Left renal pelvis (tissue), 4 donors: ENCODE results near the gene SNED1. TPM values are rescaled to one million over a fixed set of nuclear protein-coding genes. Genes with fewer than 3 reads are reported as not detected.

ENCODE experiments used
- DNase-seq, 4 donors: peaks; one replicate each; pipeline ENCODE4 v3.0.0-alpha.2; 2013; ENCODE audit warnings: low read depth in 4 of 4, low spot score in 3 of 4
- polyA plus RNA-seq, 4 donors: library from polyadenylated mRNA; unstranded; fragments of 120-200 nt; gene quantifications; one replicate each; pipeline ENCODE4 v1.2.1, GENCODE V29; 2013; ENCODE audit not compliant: insufficient read length in 4 of 4

SNED1 gene
- polyA plus RNA-seq, 4 donors, result 7.3 to 10.8 (median 8.6) TPM

DNA sequence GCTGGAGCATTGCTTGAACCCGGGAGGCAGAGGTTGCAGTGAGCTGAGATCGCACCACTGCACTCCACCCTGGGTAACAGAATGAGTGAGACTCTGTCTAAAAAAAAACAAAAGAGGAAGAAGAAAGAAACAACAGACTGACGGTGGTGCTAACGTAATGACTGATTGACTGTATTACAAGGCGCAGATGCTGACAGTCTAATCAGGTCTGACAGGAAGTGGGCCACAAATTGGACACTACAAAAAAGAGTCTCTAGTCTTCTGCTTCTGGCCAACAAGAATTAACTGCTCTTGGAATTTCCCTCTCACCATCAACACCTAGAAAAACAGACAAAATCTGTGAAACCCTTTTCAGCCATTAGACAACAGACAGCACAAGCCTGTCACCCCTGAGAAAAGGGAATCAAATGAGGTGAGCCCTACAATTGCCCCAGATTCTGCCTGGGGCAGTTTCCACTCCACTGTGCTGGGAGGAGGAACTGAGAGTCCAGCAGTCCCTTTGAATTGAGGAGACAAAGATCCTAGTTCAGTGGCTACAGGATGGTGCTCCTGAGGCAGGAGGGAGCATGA lies 43.3 kb downstream of the SNED1 start:
- DNase-seq, result no peak

DNA sequence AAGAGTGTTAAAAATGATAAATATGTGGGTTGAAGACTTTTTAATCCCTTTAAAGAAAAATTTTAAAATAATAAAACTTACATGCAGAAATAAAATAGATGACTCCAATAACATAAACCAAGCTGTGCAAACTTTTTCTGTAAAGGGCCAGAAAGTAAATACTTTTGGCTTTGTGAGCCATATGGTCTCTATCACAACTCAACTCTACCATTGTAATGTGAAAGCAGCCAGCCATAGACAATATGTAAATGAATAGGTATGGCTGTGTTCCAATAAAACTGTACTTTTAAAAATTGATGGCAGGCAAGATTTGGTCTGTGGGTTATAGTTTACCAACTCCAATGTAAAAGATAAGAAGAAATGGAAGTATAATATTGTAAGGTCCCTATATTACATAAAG lies 45.2 kb downstream of the SNED1 start:
- DNase-seq, result no peak

DNA sequence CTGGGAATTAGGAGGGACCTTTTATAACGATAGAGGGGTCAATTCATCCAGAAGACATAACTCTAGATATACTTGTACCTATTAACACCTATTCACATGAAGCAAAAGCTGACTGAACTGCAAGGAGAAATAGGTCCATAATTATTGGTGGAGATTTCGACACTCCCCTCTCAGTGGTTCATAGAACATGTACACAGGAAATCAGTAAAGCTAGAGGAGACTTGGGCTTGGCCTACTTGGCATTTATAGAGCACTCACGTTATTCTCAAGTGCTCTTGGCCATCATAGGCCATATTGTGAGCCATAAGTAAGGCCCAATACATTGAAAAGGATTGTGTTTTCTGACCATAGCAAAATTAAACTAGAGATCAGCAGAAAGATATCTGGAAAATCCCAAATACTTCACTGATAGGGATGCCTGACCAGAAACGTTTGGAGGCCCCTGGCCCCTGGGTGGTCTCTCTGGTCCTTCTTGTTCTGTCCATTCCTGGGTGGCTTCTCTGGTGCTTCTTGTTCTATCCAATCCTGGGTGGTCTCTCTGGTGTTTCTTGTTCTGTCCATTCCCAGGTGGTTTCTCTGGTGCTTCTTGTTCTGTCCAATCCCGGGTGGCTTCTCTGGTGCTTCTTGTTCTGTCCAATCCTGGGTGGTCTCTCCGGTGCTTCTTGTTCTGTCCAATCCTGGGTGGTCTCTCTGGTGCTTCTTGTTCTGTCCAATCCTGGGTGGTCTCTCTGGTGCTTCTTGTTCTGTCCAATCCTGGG lies 49.0 kb downstream of the SNED1 start:
- DNase-seq, result no peak

DNA sequence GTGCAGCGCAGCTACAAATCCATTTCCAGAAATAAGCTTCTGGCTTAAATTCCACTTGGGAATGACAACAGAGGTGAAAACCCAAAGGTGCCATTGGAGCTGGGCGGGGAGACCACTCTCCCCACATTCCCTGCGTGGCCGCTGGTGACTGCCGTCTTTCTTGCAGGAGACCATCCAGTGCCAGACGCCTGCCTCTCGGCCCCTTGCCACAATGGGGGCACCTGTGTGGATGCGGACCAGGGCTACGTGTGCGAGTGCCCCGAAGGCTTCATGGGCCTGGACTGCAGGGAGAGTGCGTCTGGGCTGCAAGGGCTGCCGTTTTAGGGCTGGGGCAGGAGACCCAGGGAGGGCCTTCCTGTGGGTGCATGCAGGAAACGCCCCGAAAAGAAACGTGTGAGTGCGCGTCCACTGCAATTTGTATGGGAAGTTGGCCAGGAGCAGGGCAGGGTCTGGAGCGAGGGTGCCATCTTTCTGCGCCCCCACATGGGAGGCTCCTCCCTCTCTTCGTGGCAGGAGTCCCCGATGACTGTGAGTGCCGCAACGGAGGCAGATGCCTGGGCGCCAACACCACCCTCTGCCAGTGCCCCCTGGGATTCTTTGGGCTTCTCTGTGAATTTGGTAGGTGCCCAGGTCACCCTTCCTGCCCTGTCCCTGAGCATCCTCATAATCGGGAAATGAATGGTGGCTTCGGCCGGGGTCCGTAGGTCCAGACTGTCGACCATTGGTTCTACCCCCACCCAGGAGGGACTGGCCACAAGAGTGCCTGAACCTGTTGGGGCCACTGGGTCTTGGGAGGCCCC lies 49.9 kb downstream of the SNED1 start:
- no peak for DNase-seq

DNA sequence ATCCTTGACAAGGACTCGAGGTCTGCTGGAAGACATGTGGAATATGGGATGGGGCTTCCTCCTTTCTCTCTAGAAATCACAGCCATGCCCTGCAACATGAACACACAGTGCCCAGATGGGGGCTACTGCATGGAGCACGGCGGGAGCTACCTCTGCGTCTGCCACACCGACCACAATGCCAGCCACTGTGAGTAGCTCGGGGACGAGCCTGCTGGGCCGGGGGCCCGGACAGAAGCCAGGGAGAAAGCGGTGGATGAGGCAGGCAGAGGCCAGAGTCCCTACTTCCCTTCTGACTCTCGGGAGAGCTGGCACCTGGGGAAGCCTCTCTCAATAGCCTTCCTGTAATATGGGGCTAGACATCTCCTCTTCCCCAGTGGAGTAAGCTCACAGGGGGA lies 50.5 kb downstream of the SNED1 start:
- no peak for DNase-seq

DNA sequence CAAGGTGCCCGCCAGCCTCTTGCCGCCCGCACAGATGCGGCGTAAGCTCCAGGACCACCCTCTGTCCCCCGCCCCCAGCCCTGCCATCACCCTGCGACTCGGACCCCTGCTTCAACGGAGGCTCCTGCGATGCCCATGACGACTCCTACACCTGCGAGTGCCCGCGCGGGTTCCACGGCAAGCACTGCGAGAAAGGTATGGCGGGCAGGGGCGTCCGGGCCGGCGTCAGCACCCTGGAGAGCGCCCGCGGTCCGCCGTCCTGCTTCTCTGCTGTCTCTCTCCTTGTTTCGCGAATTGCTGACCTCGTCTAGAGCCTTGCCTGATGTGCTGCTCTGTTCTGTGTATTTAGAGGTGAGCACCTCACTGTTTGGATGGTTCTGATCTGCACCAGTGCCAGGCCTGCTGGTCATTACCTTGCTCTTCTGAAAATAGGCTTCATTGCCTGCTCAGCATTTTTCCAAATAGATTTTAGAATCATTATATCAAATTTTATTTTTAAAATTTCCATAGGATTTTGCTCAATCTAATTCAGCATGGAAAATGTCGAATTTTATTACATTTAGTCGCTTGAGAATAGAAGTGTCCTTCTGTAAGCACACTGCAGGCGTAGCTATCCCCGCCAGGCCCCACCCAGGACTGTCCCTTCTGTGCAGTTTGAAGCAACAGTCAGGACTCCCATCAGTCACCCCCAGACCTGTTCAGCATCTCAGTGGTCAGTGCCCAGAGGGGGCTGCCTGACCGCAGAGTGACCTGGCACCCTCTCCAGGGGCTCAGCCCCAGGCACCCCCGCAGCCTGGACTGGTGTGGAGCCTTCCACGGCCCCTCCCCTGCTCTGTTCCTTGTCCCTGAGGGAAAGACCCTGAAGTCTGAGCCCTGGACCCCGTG lies 51.6 kb downstream of the SNED1 start:
- peak in 1 of 4 donors; percentile 24 for DNase-seq

DNA sequence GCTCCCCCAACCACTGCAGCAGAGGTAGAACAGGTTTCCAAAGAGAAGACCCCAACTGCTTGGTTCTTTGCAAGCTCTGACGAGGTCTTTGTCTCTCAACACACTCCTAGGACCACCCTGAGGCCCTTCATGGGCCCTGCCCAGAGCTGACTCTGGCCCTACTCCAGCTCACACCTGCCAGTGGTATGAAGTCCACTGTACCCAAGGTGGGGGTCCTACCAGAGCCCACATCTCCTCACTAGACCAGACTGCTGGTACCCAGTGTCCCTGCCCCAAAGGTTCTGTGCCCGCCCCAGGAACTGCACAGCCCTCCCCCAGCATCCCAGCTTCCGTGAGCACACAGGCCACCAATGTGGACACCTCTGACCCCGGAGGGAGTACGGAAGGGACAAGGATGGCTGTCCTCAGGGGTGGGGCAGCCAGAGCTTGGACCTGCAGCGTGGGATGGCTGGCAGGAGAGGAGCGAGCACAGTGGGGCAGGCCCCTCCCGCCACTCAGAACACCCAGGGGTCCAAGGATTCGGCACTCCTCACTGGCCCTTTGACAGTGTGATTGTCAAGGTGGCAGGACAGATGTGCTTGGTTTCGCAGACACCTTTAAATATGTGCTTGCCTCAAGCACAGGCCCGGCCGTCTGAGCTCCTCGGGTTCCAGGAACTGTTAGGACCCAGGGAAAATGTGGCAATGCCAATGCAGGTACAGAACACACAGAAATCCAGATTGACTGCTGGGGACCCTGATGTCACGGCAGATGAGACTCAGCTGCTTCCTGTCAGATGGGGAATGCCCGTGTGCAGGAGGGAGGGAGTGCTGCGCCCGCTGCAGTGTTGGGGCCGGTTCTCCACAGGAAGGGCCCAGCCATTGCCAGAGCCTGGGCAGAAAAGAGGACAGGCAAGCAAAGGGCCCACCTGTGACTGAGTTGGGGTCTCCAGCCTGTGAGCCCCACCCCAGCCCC lies 52.5 kb downstream of the SNED1 start:
- DNase-seq, result no peak

DNA sequence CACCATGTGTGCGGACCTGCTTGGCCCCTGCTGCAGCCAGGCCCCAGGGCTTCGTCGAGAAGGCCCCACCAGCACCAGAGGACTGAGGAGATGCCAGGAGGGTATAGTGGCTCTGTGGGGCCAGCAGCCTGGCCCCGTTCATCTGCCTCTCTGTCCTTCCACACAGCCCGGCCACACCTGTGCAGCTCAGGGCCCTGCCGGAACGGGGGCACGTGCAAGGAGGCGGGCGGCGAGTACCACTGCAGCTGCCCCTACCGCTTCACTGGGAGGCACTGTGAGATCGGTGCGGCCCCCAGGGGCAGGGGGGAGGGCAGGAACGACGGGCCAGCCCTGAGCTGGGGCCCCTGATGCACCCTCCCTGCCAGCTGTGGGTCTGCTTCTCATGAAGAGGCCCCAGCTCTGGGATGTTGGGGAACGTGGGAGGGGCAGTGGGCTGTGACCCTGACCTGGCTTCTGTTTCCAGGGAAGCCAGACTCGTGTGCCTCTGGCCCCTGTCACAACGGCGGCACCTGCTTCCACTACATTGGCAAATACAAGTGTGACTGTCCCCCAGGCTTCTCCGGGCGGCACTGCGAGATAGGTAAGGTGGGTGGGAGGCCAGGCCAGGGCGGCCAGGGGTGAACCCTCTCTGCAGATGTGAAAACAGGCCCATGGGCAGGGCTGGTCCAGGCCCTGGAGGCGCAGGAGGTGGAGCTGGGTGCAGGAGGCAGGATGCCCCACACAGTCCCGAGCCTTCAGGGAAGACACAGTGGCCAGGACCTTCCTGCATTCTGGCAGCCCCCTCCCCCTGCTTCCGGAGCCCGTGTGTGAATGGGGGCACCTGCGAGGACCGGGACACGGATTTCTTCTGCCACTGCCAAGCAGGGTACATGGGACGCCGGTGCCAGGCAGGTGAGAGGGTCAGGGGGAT lies 53.4 kb downstream of the SNED1 start:
- DNase-seq, result no peak

DNA sequence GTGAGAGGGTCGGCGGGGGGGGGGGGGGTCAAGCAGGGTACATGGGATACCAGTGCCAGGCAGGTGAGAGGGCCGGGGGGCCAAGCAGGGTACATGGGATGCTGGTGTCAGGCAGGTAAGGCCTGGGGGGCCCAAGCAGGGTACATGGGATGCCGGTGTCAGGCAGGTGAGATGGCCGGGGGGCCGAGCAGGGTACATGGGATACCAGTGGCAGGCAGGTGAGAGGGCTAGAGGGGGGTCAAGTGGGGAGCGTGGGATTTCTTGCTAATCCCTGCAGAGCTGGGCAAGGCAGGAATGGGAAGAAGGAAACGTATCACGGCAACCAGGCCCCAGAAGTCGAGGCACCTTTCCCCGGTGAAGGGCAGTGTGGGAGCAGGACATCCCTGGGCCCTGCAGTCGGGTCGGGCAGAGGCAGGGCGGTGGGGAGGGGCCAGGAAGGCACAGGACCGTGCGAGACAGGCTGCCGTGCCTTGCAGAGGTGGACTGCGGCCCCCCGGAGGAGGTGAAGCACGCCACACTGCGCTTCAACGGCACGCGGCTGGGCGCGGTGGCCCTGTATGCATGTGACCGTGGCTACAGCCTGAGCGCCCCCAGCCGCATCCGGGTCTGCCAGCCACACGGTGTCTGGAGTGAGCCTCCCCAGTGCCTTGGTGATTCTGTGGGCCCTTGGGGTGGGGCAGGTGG lies 54.4 kb downstream of the SNED1 start:
- no peak for DNase-seq

DNA sequence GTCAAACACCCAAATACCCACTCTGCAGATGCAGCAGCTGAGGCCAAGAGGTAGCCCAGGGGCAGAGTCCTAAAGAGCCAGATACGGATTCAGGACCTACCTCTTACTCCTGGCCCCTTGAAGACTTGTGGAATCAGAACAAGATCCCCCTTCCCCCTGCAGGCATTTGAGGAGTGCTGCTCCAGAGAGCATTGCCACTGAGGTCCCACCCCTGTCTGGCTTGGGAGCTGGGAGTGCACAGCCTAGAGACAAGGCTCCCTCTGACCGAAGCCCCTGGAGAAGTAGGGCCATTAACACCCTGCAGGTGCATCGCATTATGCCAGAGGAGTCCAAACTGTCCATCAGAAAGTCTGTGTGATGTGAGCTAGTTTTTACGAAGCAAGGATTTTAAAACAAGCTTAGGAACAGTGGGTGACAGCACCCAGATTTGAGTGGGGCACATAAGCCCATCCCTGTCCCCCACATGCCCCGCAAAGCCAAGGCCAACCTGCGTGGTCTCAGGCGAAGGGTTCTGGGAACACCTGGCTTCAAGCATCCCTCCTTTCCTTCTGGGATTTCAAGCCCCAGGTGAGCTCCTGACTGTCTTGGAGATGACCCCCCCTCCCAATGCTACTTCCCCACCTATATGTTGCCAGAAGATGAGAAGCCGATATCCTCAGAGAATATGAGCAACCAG lies 55.3 kb downstream of the SNED1 start:
- no peak for DNase-seq

DNA sequence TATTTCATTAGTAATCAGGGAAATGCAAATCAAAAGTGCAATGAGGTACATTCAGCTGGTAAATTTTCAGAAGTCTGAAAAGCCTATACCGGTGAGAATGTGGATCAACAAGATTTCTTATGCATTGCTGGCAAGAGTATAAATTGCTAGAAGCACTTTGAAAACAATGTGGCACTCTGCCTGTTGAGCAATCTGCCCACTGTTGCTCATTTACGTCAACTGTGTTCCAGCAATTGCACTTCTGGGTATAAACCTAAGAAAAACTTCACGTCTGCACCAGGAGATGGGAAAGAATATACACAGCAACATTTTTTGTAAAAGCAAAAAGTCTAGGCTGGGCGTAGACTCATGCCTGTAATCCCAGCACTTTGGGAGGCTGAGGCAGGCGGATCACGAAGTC lies 62.9 kb downstream of the SNED1 start:
- DNase-seq, result no peak

DNA sequence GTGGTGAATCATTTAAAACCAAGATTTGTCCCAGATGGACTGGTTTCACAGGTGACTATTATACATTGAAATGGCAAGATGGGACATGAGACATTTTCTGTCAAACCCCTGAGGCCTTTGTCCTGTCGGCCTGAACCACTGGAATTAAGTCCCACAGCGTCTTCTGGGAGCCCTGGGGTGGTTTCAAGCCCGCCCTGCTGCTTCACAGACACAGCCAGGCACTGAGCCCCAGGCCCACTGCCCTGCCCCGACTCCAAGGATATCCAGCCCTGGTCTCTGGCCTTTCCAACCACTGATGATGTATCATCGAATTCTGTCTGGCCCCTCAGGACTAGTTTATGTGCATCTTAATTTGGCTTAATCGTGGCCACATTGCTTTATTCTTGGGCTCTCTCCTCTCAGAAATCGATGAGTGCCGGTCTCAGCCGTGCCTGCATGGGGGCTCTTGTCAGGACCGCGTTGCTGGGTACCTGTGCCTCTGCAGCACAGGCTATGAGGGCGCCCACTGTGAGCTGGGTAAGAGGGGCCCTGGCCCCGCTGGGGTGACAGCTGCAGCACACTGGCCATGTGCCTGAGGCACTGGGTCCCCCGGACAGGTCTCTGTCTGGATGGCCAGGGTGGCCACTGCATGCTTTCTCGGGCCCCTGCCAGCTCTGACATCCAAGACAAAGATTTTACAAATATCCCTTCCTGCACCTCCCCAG lies 64.1 kb downstream of the SNED1 start:
- no peak for DNase-seq

DNA sequence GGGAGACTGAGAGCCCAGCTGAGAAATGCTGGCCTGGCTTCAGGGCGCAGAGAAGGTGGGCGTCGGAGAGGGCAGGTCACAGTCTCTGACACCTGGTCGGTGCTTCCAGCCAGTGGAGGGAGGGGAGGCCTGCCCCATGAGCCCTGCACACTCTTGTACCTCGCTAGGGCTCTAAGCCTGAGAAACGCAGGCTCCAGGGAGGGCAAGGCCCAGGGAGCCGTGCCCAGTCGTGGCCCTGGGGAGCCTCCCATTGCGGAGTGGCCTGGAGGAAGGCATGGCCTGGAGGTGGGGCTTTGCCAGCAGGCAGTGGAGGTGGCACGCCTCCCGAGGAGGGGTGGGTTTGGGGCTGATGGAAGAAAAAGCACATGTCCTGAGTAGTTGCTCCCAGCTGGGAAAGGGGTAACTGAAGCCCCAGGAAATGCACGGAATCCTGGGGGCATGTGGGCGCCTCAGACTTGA lies 64.7 kb downstream of the SNED1 start:
- DNase-seq, result no peak

DNA sequence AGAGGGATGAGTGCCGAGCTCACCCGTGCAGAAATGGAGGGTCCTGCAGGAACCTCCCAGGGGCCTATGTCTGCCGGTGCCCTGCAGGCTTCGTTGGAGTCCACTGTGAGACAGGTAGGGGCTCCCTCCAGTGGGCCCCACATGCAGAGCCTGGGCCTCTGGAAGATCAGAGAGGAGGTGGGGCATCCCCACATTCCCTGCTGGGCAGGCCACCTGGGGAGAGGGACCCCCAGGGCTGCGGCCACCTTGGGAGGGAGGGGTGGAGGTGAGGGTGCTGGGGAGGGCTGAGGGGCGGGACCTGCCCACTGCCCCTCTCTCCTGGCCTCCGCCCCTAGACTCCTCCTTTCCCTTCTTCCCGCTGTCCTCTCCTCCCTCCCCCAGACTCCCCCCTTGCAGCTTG lies 65.2 kb downstream of the SNED1 start:
- no peak for DNase-seq

DNA sequence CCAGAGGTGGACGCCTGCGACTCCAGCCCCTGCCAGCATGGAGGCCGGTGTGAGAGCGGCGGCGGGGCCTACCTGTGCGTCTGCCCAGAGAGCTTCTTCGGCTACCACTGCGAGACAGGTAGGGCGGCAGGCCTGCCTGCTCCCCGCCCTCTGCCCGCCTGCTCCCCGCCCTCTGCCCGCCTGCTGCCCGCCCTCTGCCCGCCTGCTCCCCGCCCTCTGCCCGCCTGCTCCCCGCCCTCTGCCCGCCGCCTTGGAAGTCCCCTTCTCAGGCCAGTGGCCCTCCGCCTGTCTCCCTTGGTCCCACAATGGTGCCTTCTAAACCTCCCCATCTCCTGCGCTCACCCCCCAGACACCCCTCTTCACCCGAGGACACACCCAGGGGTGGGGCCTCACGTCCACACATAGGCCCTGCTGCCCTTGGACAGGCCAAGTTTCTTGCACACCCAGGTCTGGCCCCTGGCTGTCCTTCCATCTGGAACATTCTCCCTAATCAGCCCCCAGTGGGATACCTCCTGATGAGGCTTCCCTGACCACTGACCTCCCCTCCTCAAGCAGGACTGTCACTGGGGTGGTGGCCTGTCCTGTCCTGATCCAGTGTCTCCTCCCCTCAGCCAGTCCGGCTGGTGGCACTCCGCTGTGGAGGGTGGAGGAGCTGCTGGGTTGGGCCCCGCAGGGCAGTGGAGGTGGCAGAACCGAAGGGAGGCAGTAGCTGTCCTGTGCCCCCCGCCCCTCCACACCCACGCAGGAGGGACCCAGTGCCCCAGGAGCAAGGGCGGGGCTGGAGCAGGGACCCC lies 65.8 kb downstream of the SNED1 start:
- DNase-seq, result no peak

DNA sequence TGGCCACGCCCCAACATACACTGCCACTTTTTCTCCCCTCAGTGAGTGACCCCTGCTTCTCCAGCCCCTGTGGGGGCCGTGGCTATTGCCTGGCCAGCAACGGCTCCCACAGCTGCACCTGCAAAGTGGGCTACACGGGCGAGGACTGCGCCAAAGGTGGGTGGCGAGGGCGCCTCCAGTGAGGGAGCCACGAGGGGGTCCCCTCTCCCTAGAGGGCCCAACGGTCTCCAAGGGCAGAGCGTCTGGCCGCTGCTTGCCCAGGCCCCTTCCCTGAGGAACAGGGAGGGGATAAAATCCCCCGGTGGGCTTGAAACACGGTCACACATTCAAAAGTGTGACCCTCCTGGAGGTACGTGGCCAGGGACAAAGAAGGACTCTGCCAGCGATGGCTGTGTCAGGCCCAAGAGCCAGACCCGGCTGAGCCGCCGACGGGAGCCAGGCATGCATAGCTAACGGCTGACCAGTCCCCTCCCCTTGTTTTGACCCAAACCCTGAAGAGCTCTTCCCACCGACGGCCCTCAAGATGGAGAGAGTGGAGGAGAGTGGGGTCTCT lies 66.5 kb downstream of the SNED1 start:
- no peak for DNase-seq
